Measurements from ENCODE around the gene RNF135. TPM values are rescaled to one million over a fixed set of nuclear protein-coding genes. Genes with fewer than 3 reads are reported as not detected.
"Not testable (repeated sequence)": the region's sequence is repeated elsewhere in the genome, so short reads cannot be mapped to it uniquely, and the experiment has no call there.

RNF135 gene
- total and polyA plus RNA-seq, 2 of the 4 experiments (the other 2 are of a cell fraction): 5.9 to 9.0 TPM

- H2BK5ac ChIP-seq (ENCODE audit: low read depth, low read length, poor library complexity, severe bottlenecking): not testable (repeated sequence)
These were observed 2.9 kb upstream of the RNF135 start for GRCh38 chr17:30967911-30968310.

More at GRCh38 chr17:30967911-30968310, 2.9 kb upstream of the RNF135 start:
- H3K27ac ChIP-seq (ENCODE audit: insufficient read depth, low read length); H2AK5ac ChIP-seq (ENCODE audit: low read depth, low read length); H4K91ac ChIP-seq (ENCODE audit: insufficient read depth, low read depth, low read length); H3K27me3 ChIP-seq (ENCODE audit: control insufficient read depth, insufficient read depth, low read length); H3K18ac ChIP-seq (ENCODE audit: low read depth, low read length); H2AK9ac ChIP-seq (replicated peaks; ENCODE audit: low read depth, low read length, poor library complexity); H2BK120ac ChIP-seq (ENCODE audit: low read depth, low read length); DNase-seq; H2BK15ac ChIP-seq (ENCODE audit: low read depth, low read length); H3K4ac ChIP-seq (ENCODE audit: low read depth, low read length); H3K9me1 ChIP-seq (ENCODE audit: insufficient read depth, low read length); dilution Hi-C loops (cut with HindIII; ENCODE audit: low sequenced_read_pairs, unreplicated experiment); H3K9ac ChIP-seq (ENCODE audit: low read depth, low read length); H3K9me3 ChIP-seq (ENCODE audit: control insufficient read depth, insufficient read depth, low read length); H3K4me3 ChIP-seq (ENCODE audit: insufficient read depth, low read depth, low read length); H3K56ac ChIP-seq (ENCODE audit: extremely low read depth, insufficient read depth, low read length); H3K36me3 ChIP-seq (ENCODE audit: control insufficient read depth, insufficient read depth, low read length); H2AFZ ChIP-seq (replicated peaks; ENCODE audit: low read length, poor library complexity); ATAC-seq (ENCODE audit: low read depth); H3K4me1 ChIP-seq (ENCODE audit: control insufficient read depth, insufficient read depth, low read length); H2BK20ac ChIP-seq (ENCODE audit: low read depth, low read length); in situ Hi-C loops (cut with MboI; ENCODE audit: low sequenced_read_pairs); H3K23ac ChIP-seq (ENCODE audit: low read depth, low read length); H3K4me2 ChIP-seq (ENCODE audit: low read depth, low read length); H4K5ac ChIP-seq (ENCODE audit: low read depth, low read length); H4K8ac ChIP-seq (ENCODE audit: low read depth in 2 of 2, low read length in 2 of 2); intact Hi-C loops (cut with micrococcal nuclease); BruUV-seq (replicated peaks); H3K14ac ChIP-seq (replicated peaks; ENCODE audit: low read depth, low read length); POLR2A ChIA-PET (ENCODE audit: unreplicated experiment); CTCF ChIA-PET; H4K20me1 ChIP-seq (ENCODE audit: insufficient read depth, low read length): not testable (repeated sequence)
- WGBS, 2 experiments (ENCODE audit: extremely low coverage in 2 of 2, insufficient read length in 1 of 2): 100% methylated on average over 3 of the region's 13 CpGs; no CpG with 5 or more reads in 1 of the 2 experiments
- H3K79me1 ChIP-seq (ENCODE audit: low read depth in 1 of 2, low read length in 2 of 2): peaks cover 14 to 27% of the 10 kb centered on the region in 2 experiments; a peak in 3 of 4 replicates

Data from IMR-90 (cell line).